SK-N-SH treated with all-trans-retinoic acid at 6 μM for 48 hours (cell line): ENCODE data around the gene LMNB1.

ENCODE experiments used
- RARB ChIP-seq: fragments of 250-450 bp; sonication (Bioruptor Pico); IDR thresholded peaks from 2 replicates; pipeline ENCODE4 v1.8.0; 2021; ENCODE audit warnings: mild to moderate bottlenecking, moderate library complexity
- TCF4 ChIP-seq: fragments of 250-450 bp; sonication (Bioruptor Pico); IDR thresholded peaks from 2 replicates; pipeline ENCODE4 v1.8.0; 2021; ENCODE audit warnings: mild to moderate bottlenecking, moderate library complexity, borderline replicate concordance
- TOX ChIP-seq: fragments of 250-450 bp; sonication (Bioruptor Pico); IDR thresholded peaks from 2 replicates; pipeline ENCODE4 v1.8.0; 2021; ENCODE audit warnings: mild to moderate bottlenecking, moderate library complexity, borderline replicate concordance
- ZC3H10 ChIP-seq: fragments of 250-450 bp; sonication (Bioruptor Pico); IDR thresholded peaks from 2 replicates; pipeline ENCODE4 v1.5.1; 2021; ENCODE audit warnings: mild to moderate bottlenecking, moderate library complexity
- ZFP30 ChIP-seq: fragments of 450-650 bp; formaldehyde crosslinking; IDR thresholded peaks from 2 replicates; pipeline ENCODE4 v1.5.0; 2022; ENCODE audit warnings: mild to moderate bottlenecking, moderate library complexity
- ZNF8 ChIP-seq: fragments of 450-650 bp; formaldehyde crosslinking; IDR thresholded peaks from 2 replicates; pipeline ENCODE4 v1.5.0; 2020; ENCODE audit warnings: mild to moderate bottlenecking, moderate library complexity
- TF ChIP-seq, protein P1 (sequence below): fragments of 250-450 bp; sonication (Bioruptor Pico); IDR thresholded peaks from 2 replicates; pipeline ENCODE4 v1.8.0; 2020; ENCODE audit warnings: mild to moderate bottlenecking, moderate library complexity, borderline replicate concordance
- TF ChIP-seq, protein P2 (sequence below): fragments of 250-450 bp; sonication (Bioruptor Pico); IDR thresholded peaks from 2 replicates; pipeline ENCODE4 v1.8.0; 2021; ENCODE audit warnings: low read depth, mild to moderate bottlenecking, moderate library complexity, borderline replicate concordance
- TF ChIP-seq, protein P3 (sequence below): fragments of 250-450 bp; sonication (Bioruptor Pico); IDR thresholded peaks from 2 replicates; pipeline ENCODE4 v1.5.1; 2020; ENCODE audit warnings: low read depth, mild to moderate bottlenecking, moderate library complexity
- TF ChIP-seq, protein P4 (sequence below): fragments of 250-450 bp; sonication (Bioruptor Pico); IDR thresholded peaks from 2 replicates; pipeline ENCODE4 v1.5.1; 2021; ENCODE audit warnings: mild to moderate bottlenecking, moderate library complexity

GRCh38 chr5:126871441-126871840, 94.5 kb downstream of the LMNB1 start:
- TF ChIP-seq RARB (CRISPR knock-in tag) (no peak), TCF4 (CRISPR knock-in tag) (no peak), ZNF8 (CRISPR knock-in tag) (no peak), ZC3H10 (CRISPR knock-in tag) (no peak), ZFP30 (CRISPR knock-in tag) (no peak), TOX (no peak)
- TF ChIP-seq, protein P1, sequence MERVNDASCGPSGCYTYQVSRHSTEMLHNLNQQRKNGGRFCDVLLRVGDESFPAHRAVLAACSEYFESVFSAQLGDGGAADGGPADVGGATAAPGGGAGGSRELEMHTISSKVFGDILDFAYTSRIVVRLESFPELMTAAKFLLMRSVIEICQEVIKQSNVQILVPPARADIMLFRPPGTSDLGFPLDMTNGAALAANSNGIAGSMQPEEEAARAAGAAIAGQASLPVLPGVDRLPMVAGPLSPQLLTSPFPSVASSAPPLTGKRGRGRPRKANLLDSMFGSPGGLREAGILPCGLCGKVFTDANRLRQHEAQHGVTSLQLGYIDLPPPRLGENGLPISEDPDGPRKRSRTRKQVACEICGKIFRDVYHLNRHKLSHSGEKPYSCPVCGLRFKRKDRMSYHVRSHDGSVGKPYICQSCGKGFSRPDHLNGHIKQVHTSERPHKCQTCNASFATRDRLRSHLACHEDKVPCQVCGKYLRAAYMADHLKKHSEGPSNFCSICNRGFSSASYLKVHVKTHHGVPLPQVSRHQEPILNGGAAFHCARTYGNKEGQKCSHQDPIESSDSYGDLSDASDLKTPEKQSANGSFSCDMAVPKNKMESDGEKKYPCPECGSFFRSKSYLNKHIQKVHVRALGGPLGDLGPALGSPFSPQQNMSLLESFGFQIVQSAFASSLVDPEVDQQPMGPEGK (CRISPR knock-in tag): no peak
- TF ChIP-seq, protein P2, sequence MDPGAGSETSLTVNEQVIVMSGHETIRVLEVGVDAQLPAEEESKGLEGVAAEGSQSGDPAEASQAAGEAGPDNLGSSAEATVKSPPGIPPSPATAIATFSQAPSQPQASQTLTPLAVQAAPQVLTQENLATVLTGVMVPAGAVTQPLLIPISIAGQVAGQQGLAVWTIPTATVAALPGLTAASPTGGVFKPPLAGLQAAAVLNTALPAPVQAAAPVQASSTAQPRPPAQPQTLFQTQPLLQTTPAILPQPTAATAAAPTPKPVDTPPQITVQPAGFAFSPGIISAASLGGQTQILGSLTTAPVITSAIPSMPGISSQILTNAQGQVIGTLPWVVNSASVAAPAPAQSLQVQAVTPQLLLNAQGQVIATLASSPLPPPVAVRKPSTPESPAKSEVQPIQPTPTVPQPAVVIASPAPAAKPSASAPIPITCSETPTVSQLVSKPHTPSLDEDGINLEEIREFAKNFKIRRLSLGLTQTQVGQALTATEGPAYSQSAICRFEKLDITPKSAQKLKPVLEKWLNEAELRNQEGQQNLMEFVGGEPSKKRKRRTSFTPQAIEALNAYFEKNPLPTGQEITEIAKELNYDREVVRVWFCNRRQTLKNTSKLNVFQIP: no peak
- TF ChIP-seq, protein P3, sequence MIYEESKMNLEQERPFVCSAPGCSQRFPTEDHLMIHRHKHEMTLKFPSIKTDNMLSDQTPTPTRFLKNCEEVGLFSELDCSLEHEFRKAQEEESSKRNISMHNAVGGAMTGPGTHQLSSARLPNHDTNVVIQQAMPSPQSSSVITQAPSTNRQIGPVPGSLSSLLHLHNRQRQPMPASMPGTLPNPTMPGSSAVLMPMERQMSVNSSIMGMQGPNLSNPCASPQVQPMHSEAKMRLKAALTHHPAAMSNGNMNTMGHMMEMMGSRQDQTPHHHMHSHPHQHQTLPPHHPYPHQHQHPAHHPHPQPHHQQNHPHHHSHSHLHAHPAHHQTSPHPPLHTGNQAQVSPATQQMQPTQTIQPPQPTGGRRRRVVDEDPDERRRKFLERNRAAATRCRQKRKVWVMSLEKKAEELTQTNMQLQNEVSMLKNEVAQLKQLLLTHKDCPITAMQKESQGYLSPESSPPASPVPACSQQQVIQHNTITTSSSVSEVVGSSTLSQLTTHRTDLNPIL (CRISPR knock-in tag): no peak
- TF ChIP-seq, protein P4, sequence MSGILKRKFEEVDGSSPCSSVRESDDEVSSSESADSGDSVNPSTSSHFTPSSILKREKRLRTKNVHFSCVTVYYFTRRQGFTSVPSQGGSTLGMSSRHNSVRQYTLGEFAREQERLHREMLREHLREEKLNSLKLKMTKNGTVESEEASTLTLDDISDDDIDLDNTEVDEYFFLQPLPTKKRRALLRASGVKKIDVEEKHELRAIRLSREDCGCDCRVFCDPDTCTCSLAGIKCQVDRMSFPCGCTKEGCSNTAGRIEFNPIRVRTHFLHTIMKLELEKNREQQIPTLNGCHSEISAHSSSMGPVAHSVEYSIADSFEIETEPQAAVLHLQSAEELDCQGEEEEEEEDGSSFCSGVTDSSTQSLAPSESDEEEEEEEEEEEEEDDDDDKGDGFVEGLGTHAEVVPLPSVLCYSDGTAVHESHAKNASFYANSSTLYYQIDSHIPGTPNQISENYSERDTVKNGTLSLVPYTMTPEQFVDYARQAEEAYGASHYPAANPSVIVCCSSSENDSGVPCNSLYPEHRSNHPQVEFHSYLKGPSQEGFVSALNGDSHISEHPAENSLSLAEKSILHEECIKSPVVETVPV: no peak
